AG20443 (cell line): ENCODE data around the gene ITPKB.

Experiments used
- DNase-seq: peaks from one replicate; pipeline ENCODE4 v3.0.0; 2012; ENCODE audit warnings: low spot score, mixed read lengths

Gene ITPKB

DNA sequence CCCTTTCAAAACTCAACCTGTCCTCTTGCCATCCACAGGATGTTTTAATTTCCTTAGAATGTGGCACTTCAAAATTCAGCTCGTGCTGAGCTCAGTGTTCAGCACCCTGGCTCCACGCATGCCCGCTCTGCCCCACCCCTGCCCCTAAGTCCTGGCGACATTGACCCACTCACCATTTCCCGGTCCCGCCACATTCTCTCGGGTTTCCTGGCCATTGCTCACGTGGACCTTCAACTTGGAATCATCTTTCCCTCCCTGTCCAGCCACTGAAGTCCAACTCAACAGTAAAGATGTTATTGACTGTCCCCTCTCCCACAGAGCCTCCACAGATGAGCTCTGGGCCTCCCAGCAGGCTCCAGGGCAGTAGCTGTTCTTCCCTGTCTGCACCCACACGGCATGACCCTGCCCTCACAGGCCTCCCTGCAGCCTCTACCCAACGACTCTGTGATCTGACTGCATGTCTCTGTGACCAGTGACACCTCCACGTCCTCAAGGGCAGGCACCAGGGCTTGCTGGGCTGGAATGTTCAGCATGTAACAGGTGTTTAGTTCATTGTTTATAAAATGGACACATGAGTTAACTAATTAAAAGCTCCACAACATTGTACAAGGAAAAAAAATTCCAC, 53.8 kb downstream of the ITPKB start:
- no peak for DNase-seq

GRCh38 chr1:226684026-226684425, 55.1 kb downstream of the ITPKB start:
- DNase-seq: no peak

- no peak for DNase-seq
Measured at GRCh38 chr1:226682871-226683814, 55.9 kb downstream of the ITPKB start.

DNA sequence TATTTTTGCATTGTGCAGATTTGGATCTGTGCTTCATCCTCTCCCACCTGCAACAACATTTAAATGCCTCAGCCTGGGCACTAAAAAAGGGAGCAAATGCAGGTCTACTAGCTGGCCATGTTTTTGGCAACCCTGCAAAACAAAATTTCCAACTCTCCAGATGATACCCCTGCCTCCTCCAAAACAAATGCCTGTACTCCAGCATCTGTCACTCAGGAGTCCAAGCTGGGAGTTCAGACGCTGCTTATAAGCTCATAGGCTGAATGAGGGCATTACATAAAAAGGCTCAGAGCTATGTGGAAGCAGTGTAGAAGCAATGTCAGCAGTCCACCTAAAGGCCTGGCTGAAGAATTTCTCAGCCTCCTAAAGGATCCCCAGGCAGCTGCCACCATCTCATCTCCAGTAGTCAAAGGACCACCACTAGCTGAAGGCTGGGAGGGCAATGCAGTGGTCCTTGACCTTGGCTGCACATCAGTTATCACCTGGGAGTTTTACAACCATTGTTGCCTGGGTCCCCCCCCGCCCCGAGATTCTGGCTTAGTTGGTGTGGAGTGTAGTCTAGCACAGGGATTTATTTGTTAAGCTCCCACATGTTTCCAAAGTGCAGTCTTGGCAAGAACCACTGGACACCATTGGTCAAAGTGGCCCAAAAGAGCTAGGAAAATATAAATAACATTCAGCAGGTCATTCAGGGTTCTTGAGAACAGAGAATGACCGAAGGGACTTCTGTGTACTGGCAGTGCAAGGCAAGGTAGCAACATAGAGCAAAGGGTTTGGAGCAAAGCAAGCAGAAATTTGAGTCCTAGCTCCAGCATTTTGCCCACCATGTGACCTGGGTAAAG, 57.2 kb downstream of the ITPKB start:
- DNase-seq: no peak

DNA sequence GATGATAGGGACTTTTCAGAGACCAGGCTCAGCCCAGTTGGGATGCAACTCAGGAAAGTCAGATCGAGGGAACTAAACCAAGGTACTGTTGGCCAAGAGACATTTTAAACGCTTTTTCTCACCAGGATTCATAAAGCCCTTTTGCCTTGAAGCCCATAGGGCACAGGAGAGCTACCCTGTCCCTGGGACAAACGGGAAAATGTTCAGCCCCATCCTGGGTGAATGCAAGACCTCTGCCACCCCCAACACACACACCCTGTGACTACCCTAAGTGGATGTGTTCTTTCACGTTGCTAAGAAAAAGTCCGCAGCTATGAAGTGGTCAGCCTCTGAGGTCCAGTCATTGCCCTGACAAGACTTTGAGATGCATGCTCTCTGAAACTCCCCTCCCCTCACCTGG, 58.4 kb downstream of the ITPKB start:
- DNase-seq: no peak

GRCh38 chr1:226679853-226680516, 59.1 kb downstream of the ITPKB start:
- DNase-seq: peak; percentile 90

- no peak for DNase-seq
Measured at GRCh38 chr1:226679262-226679661, 59.8 kb downstream of the ITPKB start.

DNA sequence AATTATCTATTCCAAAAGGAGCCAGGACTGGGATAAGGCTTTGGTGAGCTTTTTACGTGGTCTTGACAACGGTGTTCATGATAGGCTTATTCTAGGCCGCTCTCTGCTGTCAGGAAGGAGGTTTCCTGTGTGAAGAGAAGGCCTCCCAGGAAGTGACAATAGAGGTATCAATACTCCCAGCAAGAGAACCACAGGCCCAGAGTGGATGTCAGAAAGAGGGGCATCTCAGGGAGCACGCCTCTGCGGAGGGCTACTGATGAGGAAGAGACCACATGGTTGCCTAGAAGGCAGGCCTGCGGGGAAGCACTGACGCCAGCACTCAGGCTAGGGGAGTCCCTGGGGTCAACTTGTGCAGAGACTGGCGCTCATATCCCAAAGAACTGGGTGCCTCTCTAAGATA, 60.4 kb downstream of the ITPKB start:
- no peak for DNase-seq

DNA sequence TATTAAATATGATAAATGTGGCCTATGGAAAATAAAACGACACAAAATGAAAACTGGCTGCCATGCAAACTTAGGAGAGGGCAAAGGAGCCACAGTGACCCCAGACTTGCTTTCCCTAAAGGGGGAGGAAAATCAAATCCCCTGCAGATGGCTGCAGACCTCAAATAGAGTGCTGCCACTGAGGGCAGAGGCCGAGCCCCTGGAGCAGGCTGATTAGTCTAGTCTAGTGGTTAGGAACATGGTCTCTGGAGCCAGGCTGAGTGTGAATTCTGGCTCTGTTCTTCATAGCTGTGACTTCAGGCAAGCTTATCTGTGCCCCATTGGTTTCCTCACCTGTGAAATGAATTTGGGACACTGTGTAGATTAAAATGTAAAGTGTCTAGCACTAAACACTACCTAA, 60.8 kb downstream of the ITPKB start:
- no peak for DNase-seq

DNA sequence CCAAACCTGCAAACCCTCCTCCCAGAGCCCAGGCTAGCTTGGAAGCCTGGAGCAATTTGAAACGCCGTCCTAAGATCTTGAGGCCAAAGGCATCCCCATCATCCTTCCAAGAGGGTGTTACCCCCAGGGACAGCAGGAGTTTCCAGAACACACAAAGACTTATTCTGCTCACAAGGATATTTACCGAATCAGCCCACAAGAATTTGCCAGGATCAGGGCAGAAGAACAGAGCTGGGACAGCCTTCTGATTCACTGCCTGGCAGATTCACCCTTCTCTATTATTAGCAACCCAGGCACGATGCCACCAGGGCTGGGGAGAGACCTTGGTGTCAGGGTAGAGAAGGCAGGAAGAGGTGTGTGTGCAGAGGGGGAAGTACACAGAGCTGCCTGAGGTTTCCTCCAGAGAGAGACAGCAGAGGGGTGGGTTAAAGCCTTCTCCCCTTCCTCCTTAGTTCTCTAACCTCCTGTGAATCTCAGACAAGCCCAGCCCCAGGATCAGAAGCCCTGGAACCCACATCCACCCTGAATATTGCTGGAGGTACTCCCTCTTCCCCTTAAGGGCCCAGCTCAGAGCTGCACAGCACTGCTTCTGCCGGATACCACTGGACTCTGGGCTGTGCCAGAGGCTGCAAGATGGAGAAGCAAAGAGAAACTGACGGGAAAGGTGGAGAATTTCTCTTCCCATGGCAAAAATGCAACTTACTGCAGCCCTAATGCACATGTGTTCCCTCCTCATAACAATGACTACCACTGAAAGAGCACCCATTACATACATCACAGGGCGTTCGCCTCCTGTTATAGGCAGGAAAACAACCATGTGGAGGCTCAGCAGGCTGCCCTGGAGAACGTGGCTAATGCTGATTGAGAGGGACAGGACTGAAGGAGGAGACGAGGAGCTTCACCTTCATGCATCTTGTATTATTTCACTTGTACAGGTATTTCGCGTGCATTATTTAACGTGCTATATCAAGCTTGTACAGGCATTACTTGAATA, 61.8 kb downstream of the ITPKB start:
- peak; percentile 89 for DNase-seq

DNA sequence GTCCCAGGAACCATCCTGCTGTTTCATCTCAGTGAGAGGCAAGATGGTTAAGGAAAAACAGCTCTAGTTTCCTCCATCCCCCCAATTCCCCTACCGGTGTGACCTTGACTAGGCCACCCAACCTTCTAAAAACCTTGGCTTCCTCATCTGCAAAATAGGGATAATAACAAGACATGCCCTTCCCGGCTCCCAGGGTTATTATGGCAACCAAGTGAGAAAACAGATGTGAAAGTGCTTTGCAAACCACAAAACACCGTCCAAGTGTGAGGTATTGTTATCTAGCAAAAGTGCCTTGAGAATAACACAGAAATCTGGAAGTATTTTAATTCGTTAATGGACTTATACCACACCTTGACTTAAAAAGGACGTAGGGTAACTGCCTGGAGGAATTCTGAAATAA, 62.7 kb downstream of the ITPKB start:
- no peak for DNase-seq

DNA sequence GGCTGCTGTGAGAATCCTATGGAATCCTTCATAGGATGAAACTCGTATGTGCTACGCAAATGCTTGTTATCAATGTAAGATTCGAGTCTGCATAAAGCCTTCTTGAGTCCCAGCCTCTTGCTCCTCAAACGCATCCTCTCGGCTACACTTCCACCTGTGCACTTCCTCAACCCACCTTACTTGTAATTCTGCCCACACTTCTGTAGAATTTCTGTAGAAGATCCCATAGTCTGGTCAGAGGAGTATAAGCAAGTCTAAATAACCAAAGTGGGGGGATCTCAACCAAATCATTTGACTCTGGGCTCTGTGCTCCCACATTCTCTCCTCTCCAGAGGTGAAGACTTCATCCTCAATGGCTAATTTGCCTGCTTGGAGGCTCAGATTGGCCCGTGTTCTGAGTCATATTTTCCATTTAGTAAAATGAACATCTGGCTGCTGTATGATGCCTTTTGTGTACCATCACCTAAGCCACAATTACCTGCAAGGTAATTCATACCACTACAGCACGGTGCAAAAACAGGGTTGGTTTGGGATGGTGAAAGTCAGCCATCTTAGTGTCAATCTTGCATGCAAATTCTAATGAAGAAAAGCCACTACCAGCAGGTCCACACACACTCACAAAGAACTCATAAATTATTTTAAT, 63.2 kb downstream of the ITPKB start:
- no peak for DNase-seq

DNA sequence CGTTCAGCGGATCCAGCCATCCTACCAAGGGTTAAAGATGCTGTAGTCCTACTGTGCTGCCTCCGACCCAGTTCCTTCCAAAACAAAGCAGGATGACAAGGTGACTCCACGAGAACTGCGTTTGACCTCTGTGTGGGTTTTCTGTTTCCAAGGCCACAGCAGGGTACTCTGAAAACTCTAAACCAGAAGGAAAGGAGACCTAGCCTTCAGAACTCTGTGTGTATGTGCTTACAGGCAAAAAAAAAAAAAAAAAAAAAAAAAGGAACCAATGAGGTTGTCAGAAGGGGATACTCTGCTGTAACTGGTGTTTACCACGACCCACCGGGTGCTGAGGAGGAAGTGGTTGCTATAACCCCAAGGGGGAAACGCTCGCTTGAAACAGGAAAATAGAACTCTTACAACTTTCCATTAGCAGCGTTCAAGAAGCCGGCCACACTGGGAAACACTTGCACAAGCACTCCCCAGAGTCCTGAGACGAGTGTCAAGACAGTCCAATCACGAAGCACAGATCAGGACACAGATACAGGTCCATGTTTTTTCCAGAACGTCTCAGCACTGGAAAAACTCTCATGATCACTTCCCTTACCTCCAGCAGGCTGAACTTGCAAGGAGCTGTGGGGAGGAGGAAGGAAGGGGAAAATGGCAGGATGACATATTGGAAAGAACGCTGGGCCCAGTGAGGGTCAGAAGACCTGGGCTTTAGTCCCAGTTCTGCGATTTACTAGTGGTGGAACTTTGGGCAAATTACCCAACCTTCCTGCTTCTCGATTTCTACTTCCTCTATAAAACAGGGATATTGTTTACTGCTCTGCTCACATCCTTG, 64.0 kb downstream of the ITPKB start:
- DNase-seq: no peak

DNA sequence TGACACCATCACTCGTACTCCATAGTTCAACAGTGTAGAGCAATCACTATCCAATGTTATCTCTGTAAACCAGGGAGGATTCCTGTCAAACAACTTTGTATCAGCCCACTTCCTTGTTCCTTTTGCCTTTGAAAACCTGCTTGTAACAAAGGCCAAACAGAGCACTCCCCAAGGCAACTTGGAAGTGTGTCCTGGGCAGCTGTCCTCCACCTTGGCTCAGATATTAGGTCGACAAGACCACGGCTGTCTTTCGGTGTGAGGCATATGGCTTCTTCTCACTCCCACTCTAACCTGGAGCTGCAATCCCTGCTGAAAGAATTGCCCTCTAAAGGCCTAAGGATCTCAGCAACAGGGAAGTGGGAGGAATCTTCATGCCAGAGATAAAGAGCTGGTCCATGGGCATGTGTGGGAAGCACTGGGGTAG, 66.7 kb downstream of the ITPKB start:
- DNase-seq: no peak

- DNase-seq: no peak
Measured at GRCh38 chr1:226671277-226671676, 67.8 kb downstream of the ITPKB start.

GRCh38 chr1:226670073-226670472, 69.0 kb downstream of the ITPKB start:
- no peak for DNase-seq

- DNase-seq: no peak
Measured at GRCh38 chr1:226668173-226668560, 70.9 kb downstream of the ITPKB start.

GRCh38 chr1:226666692-226667091, 72.4 kb downstream of the ITPKB start:
- no peak for DNase-seq

DNA sequence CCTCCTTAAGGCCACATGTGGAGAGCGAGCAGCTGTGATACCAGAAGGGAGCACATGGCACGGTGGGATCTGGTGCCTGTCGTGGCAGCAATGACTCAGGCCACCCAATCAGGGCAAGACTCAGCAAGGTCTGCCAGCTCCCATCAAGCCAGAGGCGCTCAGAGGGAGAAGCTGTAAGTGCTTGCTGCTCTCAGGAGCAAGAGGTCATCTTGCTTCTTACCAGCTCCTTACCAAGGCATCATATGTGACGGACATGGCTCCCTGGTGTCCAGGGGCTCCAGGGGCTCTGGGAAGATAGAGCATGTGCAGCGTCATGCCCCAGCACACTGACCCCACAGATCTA, 72.9 kb downstream of the ITPKB start:
- DNase-seq: no peak
